Esophagus muscularis mucosa (tissue), 4 donors: ENCODE data around the gene CTSS. TPM values are rescaled to one million over a fixed set of nuclear protein-coding genes. Genes with fewer than 3 reads are reported as not detected.

Experiments used
- DNase-seq: peaks from one replicate; pipeline ENCODE4 v3.0.0-alpha.2; 2017; ENCODE audit errors: extremely low spot score
- H3K27ac ChIP-seq, 4 donors: fragments of 200-600 bp; sonication (generic); replicated peaks in 1 of 4; 1 replicate in 3 of 4; 2 replicates in 1 of 4; pipeline ENCODE4 v1.5.1; 2016 to 2019; ENCODE audit warnings: mild to moderate bottlenecking in 1 of 4
- H3K27me3 ChIP-seq, 4 donors: fragments of 200-600 bp; sonication (generic); one replicate each; pipeline versions ENCODE4 v1.5.1 to v1.6.0; 2016 to 2019
- H3K36me3 ChIP-seq, 4 donors: fragments of 200-600 bp; sonication (generic); one replicate each; pipeline ENCODE4 v1.5.1; 2016 to 2019
- H3K4me1 ChIP-seq, 4 donors: fragments of 200-600 bp; sonication (generic); one replicate each; pipeline ENCODE4 v1.5.1; 2016 to 2019
- H3K4me3 ChIP-seq, 4 donors: fragments of 200-600 bp; sonication (generic); 1 replicate in 2 of 4; 2 replicates in 2 of 4; pipeline ENCODE4 v1.5.1; 2016 to 2019; ENCODE audit warnings: mild to moderate bottlenecking in 4 of 4, moderate library complexity in 1 of 4
- H3K9me3 ChIP-seq, 4 donors: fragments of 200-600 bp; sonication (generic); 1 replicate in 3 of 4; 2 replicates in 1 of 4; pipeline ENCODE4 v1.5.1; 2016 to 2019
- EP300 ChIP-seq: sonication (generic); formaldehyde crosslinking; IDR thresholded peaks from one replicate; pipeline ENCODE4 v1.6.1; 2017; ENCODE audit warnings: antibody characterized with exemption
- POLR2A ChIP-seq: fragments of 450-650 bp; IDR thresholded peaks from one replicate; pipeline ENCODE4 v1.6.1; 2017; ENCODE audit warnings: antibody characterized with exemption, moderate library complexity, mild to moderate bottlenecking, low read depth
- POLR2AphosphoS5 ChIP-seq, 2 donors: sonication (generic); formaldehyde crosslinking; IDR thresholded peaks; one replicate each; pipeline ENCODE4 v1.6.1; 2017; ENCODE audit warnings: antibody characterized with exemption in 2 of 2
- WGBS: methylation state at CpG from one replicate; pipeline ENCODE4 v1.1.5; 2018; 5-methylcytosine and 5-hydroxymethylcytosine counted together
- intact Hi-C: fragments of 100-400 bp; cut with DNase I; formaldehyde crosslinking; loops from one replicate; pipeline ENCODE4 v1.15.1; 2023
- total RNA-seq, 4 donors: library from RNA; depleted of rRNA; stranded (reverse); fragments of >200 nt; gene quantifications; one replicate each; pipeline versions ENCODE4 v1.1.0 to v1.2.1, GENCODE V29; 2016
- TF ChIP-seq, protein P1 (sequence below), 3 experiments: fragments of 200-600 bp in 2 of 3; fragments of 450-650 bp in 1 of 3; sonication (generic) in 2 of 3; IDR thresholded peaks; one replicate each; pipeline ENCODE4 v1.5.1; 2017 to 2019; ENCODE audit warnings: antibody characterized with exemption in 3 of 3, mild to moderate bottlenecking in 2 of 3, moderate library complexity in 1 of 3

The CTSS gene
- total RNA-seq, 4 donors from 2014 or later, result 20.2 to 82.7 (median 45.2) TPM

DNA sequence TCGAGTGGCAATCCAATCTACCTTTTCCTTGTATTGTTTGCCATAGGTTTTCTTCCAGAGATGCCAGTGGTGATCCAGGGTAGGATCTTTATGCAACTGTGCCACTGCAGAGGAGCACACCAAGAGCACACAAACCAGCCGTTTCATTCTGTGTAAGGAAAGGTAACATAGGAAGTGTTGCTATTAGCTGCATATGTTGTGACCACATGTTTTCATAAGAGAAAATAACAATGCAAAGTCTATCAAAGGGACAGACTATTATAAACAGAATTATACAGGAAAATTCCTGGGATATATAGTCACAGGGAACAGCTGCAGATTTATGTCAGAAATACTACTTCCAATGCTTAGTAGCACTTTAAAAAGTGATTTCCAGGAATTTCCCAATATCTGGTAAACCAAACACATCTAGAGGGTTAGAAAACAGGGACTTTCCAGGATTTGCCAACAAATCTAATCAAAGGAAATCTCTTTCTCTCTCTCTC, 919 bp downstream of the CTSS start:
- Histone ChIP-seq H3K36me3 (no peaks in the 10 kb centered on the region), H3K27ac (peak overlapping the region in 1 of 4 donors; percentile 19), H3K9me3 (no peaks in the 10 kb centered on the region), H3K4me1 (peaks cover 0 to 5% (median 0%) of the 10 kb centered on the region in 4 donors), H3K4me3 (peak overlapping the region; percentile 30 to 54 (median 40)), H3K27me3 (no peaks in the 10 kb centered on the region)
- TF ChIP-seq, protein P1, sequence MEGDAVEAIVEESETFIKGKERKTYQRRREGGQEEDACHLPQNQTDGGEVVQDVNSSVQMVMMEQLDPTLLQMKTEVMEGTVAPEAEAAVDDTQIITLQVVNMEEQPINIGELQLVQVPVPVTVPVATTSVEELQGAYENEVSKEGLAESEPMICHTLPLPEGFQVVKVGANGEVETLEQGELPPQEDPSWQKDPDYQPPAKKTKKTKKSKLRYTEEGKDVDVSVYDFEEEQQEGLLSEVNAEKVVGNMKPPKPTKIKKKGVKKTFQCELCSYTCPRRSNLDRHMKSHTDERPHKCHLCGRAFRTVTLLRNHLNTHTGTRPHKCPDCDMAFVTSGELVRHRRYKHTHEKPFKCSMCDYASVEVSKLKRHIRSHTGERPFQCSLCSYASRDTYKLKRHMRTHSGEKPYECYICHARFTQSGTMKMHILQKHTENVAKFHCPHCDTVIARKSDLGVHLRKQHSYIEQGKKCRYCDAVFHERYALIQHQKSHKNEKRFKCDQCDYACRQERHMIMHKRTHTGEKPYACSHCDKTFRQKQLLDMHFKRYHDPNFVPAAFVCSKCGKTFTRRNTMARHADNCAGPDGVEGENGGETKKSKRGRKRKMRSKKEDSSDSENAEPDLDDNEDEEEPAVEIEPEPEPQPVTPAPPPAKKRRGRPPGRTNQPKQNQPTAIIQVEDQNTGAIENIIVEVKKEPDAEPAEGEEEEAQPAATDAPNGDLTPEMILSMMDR (IDR thresholded peaks at IDR 0.05), result no peak
- no peak for TF ChIP-seq POLR2A
- TF ChIP-seq EP300, result no peak
- no peak for TF ChIP-seq POLR2AphosphoS5 (IDR thresholded peaks at IDR 0.05)
- intact Hi-C loops, result no loop called here
- no peak for DNase-seq
- 53% methylated on average over 2 of the region's 2 CpGs for WGBS

DNA sequence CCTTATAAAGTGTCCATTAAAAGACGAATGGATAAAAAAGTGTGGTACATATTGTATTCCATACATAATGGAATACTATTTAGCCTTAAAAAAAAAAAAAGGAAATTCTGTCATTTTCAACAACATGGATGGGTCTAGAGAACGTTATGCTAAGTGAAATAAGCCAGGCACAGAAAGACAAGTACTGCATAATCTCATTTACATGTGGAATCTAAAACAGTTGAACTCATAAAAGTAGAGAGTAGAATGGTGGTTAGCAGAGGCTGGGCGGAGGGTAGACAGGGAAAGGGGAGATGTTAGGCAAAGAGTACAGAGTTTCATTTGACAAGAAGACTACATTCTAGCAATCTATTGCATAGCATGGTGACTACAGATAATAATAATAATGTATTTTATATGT, 2.6 kb downstream of the CTSS start:
- Histone ChIP-seq H3K27ac (no peak overlapping the region), H3K9me3 (no peaks in the 10 kb centered on the region), H3K36me3 (no peaks in the 10 kb centered on the region), H3K27me3 (no peaks in the 10 kb centered on the region), H3K4me3 (no peak overlapping the region), H3K4me1 (peaks cover 0 to 5% (median 0%) of the 10 kb centered on the region in 4 donors)
- WGBS, result 81% methylated on average over 3 of the region's 3 CpGs
- no peak for DNase-seq
- intact Hi-C loops, result no loop called here
- no peak for TF ChIP-seq POLR2A
- no peak for TF ChIP-seq POLR2AphosphoS5 (IDR thresholded peaks at IDR 0.05)
- TF ChIP-seq, protein P1 (IDR thresholded peaks at IDR 0.05), result no peak
- TF ChIP-seq EP300, result no peak

DNA sequence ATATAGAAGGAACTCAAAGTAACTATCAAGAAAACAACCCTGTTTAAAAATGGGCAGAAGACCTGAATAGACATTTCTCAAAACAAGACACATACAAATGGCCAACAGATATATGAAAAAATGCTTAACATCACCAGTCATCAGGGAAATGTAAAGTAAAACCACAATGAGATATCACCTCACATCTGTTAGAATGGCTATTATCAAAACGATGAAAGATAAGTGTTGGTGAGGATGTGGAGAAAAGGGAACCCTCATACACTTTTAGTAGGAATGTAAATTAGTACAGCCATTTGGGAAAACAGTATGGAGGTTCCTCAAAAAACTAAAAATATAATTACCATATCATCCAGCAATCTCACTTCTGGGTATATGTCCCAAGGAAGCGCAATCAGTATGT, 3.0 kb downstream of the CTSS start:
- TF ChIP-seq POLR2A (no peak), POLR2AphosphoS5 (IDR thresholded peaks at IDR 0.05) (no peak), EP300 (no peak)
- TF ChIP-seq, protein P1 (IDR thresholded peaks at IDR 0.05), result no peak

DNA sequence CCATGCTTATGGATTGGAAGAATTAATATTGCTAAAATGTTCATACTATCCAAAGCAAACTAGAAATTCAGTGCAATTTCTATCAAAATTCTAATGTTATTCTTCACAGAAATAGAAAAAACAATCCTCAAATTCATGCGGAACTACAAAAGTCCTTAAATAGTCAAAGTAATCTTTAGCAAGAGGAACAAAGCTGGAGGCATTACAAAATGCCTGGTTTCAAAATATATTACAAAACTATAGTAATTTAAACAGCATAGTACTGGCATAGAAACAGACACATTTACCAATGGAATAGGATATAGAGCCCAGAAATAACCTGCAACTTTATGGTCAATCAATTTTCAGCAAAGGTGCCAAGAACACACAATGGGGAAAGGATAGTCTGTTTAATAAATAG, 3.8 kb downstream of the CTSS start:
- no peak overlapping the region for H3K4me3 ChIP-seq

More for the DNA sequence above, 3.0 kb downstream of the CTSS start:
- Histone ChIP-seq H3K4me3 (no peak overlapping the region), H3K36me3 (no peaks in the 10 kb centered on the region), H3K9me3 (no peaks in the 10 kb centered on the region), H3K4me1 (peaks cover 0 to 5% (median 0%) of the 10 kb centered on the region in 4 donors), H3K27me3 (no peaks in the 10 kb centered on the region), H3K27ac (no peak overlapping the region)
- intact Hi-C loops, result no loop called here
- DNase-seq, result no peak
- WGBS, result 78% methylated on average over 2 of the region's 2 CpGs

More for the DNA sequence above, 3.8 kb downstream of the CTSS start:
- no peaks in the 10 kb centered on the region for H3K9me3 ChIP-seq
- H3K27me3 ChIP-seq, result no peaks in the 10 kb centered on the region
- WGBS, result 97% methylated on average over 1 of the region's 1 CpG
- intact Hi-C loops, result no loop called here
- peaks cover 0 to 5% (median 0%) of the 10 kb centered on the region in 4 donors for H3K4me1 ChIP-seq
- no peak overlapping the region for H3K27ac ChIP-seq
- no peaks in the 10 kb centered on the region for H3K36me3 ChIP-seq
- TF ChIP-seq, protein P1 (IDR thresholded peaks at IDR 0.05), result no peak
- TF ChIP-seq POLR2A, result no peak
- no peak for TF ChIP-seq POLR2AphosphoS5 (IDR thresholded peaks at IDR 0.05)
- TF ChIP-seq EP300, result no peak
- DNase-seq, result no peak
